IMR-90 (cell line): ENCODE results near the gene PLEK. TPM values are rescaled to one million over a fixed set of nuclear protein-coding genes. Genes with fewer than 3 reads are reported as not detected.

Experiments used
- ATAC-seq: fragments of 200-7000 bp; cut with Tn5 transposase; 2 replicates; pipeline ENCODE4 v1.9.1; 2020; ENCODE audit warnings: low read depth, mild to moderate bottlenecking, moderate library complexity
- BruUV-seq: library from RNA; stranded (reverse); fragments of 400-500 nt; replicated peaks from 2 replicates; lab custom pipeline; 2021; lab: Mats Ljungman, UMichigan
- CTCF ChIA-PET: fragments of 300-600 bp; formaldehyde crosslinking; extraction: SDS; loops from one replicate; lab custom pipeline; 2021; ENCODE audit warnings: antibody characterized with exemption; lab: Yijun Ruan, JAX
- POLR2A ChIA-PET: fragments of 300-600 bp; sonication (Branson Sonifier 250); formaldehyde crosslinking; loops from one replicate; lab custom pipeline; 2022; ENCODE audit warnings: antibody characterized with exemption; ENCODE audit not compliant: unreplicated experiment; lab: Charles Lee
- DNase-seq: peaks from one replicate; pipeline ENCODE4 v3.0.0; 2013
- H2AFZ ChIP-seq: replicated peaks from 2 replicates; pipeline ENCODE3; 2013; ENCODE audit warnings: low read length, mild to moderate bottlenecking; ENCODE audit not compliant: poor library complexity
- H2AK5ac ChIP-seq: 2 replicates; pipeline ENCODE4 v1.6.1; 2013; ENCODE audit warnings: low read depth, low read length, inconsistent platforms
- H2AK9ac ChIP-seq: replicated peaks from 2 replicates; pipeline ENCODE3; 2013; ENCODE audit warnings: mild to moderate bottlenecking, low read depth, low read length, moderate library complexity; ENCODE audit not compliant: poor library complexity
- H2BK120ac ChIP-seq: 2 replicates; pipeline ENCODE4 v1.6.1; 2013; ENCODE audit warnings: low read depth, low read length, inconsistent platforms
- H2BK15ac ChIP-seq: 3 replicates; pipeline ENCODE4 v1.6.1; 2013; ENCODE audit warnings: low read depth, low read length, inconsistent platforms
- H2BK20ac ChIP-seq: 2 replicates; pipeline ENCODE4 v1.6.1; 2013; ENCODE audit warnings: low read depth, mild to moderate bottlenecking, inconsistent platforms, low read length, moderate library complexity
- H2BK5ac ChIP-seq: 2 replicates; pipeline ENCODE4 v1.6.1; 2013; ENCODE audit warnings: mild to moderate bottlenecking, low read depth, low read length, inconsistent platforms; ENCODE audit not compliant: poor library complexity, severe bottlenecking
- H3K14ac ChIP-seq: replicated peaks from 2 replicates; pipeline ENCODE4 v1.6.1; 2013; ENCODE audit warnings: low read depth, low read length, inconsistent platforms
- H3K18ac ChIP-seq: 2 replicates; pipeline ENCODE4 v1.6.1; 2013; ENCODE audit warnings: low read depth, low read length, control low read depth
- H3K23ac ChIP-seq: 2 replicates; pipeline ENCODE4 v1.6.1; 2013; ENCODE audit warnings: low read depth, low read length, inconsistent platforms
- H3K27ac ChIP-seq: 2 replicates; pipeline ENCODE4 v1.5.1; 2013; ENCODE audit warnings: mild to moderate bottlenecking, control low read depth, low read length; ENCODE audit not compliant: insufficient read depth
- H3K27me3 ChIP-seq: 2 replicates; pipeline ENCODE4 v1.6.1; 2013; ENCODE audit warnings: low read length; ENCODE audit not compliant: control insufficient read depth, insufficient read depth
- H3K36me3 ChIP-seq: 2 replicates; pipeline ENCODE4 v1.6.1; 2013; ENCODE audit warnings: low read length, mixed read lengths; ENCODE audit not compliant: control insufficient read depth, insufficient read depth
- H3K4ac ChIP-seq: 2 replicates; pipeline ENCODE4 v1.6.1; 2013; ENCODE audit warnings: low read depth, low read length, inconsistent platforms
- H3K4me1 ChIP-seq: 2 replicates; pipeline ENCODE4 v1.6.1; 2013; ENCODE audit warnings: low read length, mixed read lengths; ENCODE audit not compliant: control insufficient read depth, insufficient read depth
- H3K4me2 ChIP-seq: 2 replicates; pipeline ENCODE4 v1.6.1; 2013; ENCODE audit warnings: low read depth, mild to moderate bottlenecking, control low read depth, low read length, moderate library complexity
- H3K4me3 ChIP-seq: 2 replicates; pipeline ENCODE4 v1.5.1; 2013; ENCODE audit warnings: low read depth, mild to moderate bottlenecking, control low read depth, low read length, moderate library complexity; ENCODE audit not compliant: insufficient read depth
- H3K56ac ChIP-seq: 2 replicates; pipeline ENCODE4 v1.6.1; 2013; ENCODE audit warnings: low read length, inconsistent platforms; ENCODE audit not compliant: insufficient read depth; ENCODE audit errors: extremely low read depth
- H3K79me1 ChIP-seq, 2 experiments: 2 replicates each; pipeline ENCODE4 v1.6.1; 2013; ENCODE audit warnings: low read length in 2 of 2, inconsistent platforms in 1 of 2, low read depth in 1 of 2
- H3K9ac ChIP-seq: 2 replicates; pipeline ENCODE4 v1.6.1; 2013; ENCODE audit warnings: low read depth, low read length, control low read depth
- H3K9me1 ChIP-seq: 2 replicates; pipeline ENCODE4 v1.6.1; 2013; ENCODE audit warnings: low read length, inconsistent platforms; ENCODE audit not compliant: insufficient read depth
- H3K9me3 ChIP-seq: 2 replicates; pipeline ENCODE4 v1.6.1; 2013; ENCODE audit warnings: low read length; ENCODE audit not compliant: control insufficient read depth, insufficient read depth
- H4K20me1 ChIP-seq: 2 replicates; pipeline ENCODE4 v1.6.1; 2013; ENCODE audit warnings: low read length, inconsistent platforms; ENCODE audit not compliant: insufficient read depth
- H4K5ac ChIP-seq: 2 replicates; pipeline ENCODE4 v1.6.1; 2013; ENCODE audit warnings: mild to moderate bottlenecking, low read depth, low read length, control low read depth
- H4K8ac ChIP-seq, 2 experiments: 2 replicates each; pipeline ENCODE4 v1.6.1; 2013; ENCODE audit warnings: low read depth in 2 of 2, low read length in 2 of 2, control low read depth in 1 of 2, inconsistent platforms in 1 of 2
- H4K91ac ChIP-seq: 2 replicates; pipeline ENCODE4 v1.6.1; 2013; ENCODE audit warnings: low read depth, low read length, inconsistent platforms; ENCODE audit not compliant: insufficient read depth
- CEBPB ChIP-seq: IDR thresholded peaks from 2 replicates; pipeline ENCODE4 v1.6.1; 2012; ENCODE audit warnings: low read depth, low read length, improper control_type of control experiment
- USF2 ChIP-seq: fragments of 150-350 bp; IDR thresholded peaks from 2 replicates; pipeline ENCODE4 v1.6.1; 2017; ENCODE audit warnings: mild to moderate bottlenecking, antibody characterized with exemption, low read length, low read depth
- WGBS, 2 experiments: methylation state at CpG; one replicate each; pipeline versions ENCODE4 v1.1.5 to v1.1.7; 2013; ENCODE audit warnings: missing lambda C conversion rate in 2 of 2; ENCODE audit not compliant: insufficient read length in 1 of 2; ENCODE audit errors: extremely low coverage in 2 of 2; 5-methylcytosine and 5-hydroxymethylcytosine counted together
- dilution Hi-C: fragments of 300-500 bp; cut with HindIII; formaldehyde crosslinking; loops from one replicate; pipeline ENCODE4 v1.14.3; 2018; ENCODE audit warnings: low sequenced_read_pairs; ENCODE audit not compliant: unreplicated experiment
- in situ Hi-C: fragments of 300-500 bp; cut with MboI; formaldehyde crosslinking; loops from 3 replicates; pipeline ENCODE4 v1.14.3; 2019; ENCODE audit warnings: low sequenced_read_pairs, inconsistent platforms, mixed read lengths
- intact Hi-C: fragments of 100-400 bp; cut with micrococcal nuclease; formaldehyde crosslinking; loops from 2 replicates; pipeline ENCODE4 v1.10.0; 2022
- polyA plus RNA-seq, 3 experiments: library from polyadenylated mRNA; depleted of rRNA; stranded (reverse); fragments of >200 nt; gene quantifications; 2 replicates each; pipeline ENCODE4 v1.2.3, GENCODE V29; 2012; ENCODE audit warnings: low replicate concordance in 1 of 3
- total RNA-seq: library from RNA; depleted of rRNA; stranded (reverse); fragments of >200 nt; gene quantifications from 2 replicates; pipeline ENCODE4 v1.2.3, GENCODE V29; 2012

PLEK gene
- total and polyA plus RNA-seq, 2 of the 4 experiments (the other 2 are of a cell fraction): under 0.01 TPM; not detected in 1

- Histone ChIP-seq H3K4ac (no peak overlapping the region), H3K4me1 (no peaks in the 10 kb centered on the region), H2BK20ac (no peak overlapping the region), H2AFZ (no peak overlapping the region), H3K9me1 (no peaks in the 10 kb centered on the region), H4K5ac (no peak overlapping the region), H3K27me3 (peaks cover 54% of the 10 kb centered on the region), H3K18ac (no peak overlapping the region), H3K14ac (no peak overlapping the region), H2AK5ac (no peak overlapping the region), H3K23ac (no peak overlapping the region), H3K36me3 (no peaks in the 10 kb centered on the region), H3K9me3 (peaks cover 6% of the 10 kb centered on the region; the same call in 1 of the 2 replicates), H3K4me3 (no peak overlapping the region), H3K27ac (no peak overlapping the region), H3K56ac (no peak overlapping the region), H2BK5ac (no peak overlapping the region), H4K8ac (no peak overlapping the region), H2BK15ac (no peak overlapping the region), H2BK120ac (no peak overlapping the region), H3K79me1 (no peaks in the 10 kb centered on the region), H3K9ac (no peak overlapping the region), H4K91ac (no peak overlapping the region), H2AK9ac (no peak overlapping the region), H3K4me2 (no peak overlapping the region), H4K20me1 (no peaks in the 10 kb centered on the region)
- WGBS, 2 experiments: 57% methylated on average over 1 of the region's 4 CpGs; no CpG with 5 or more reads in 1 of the 2 experiments
- intact Hi-C loops (no loop called here), dilution Hi-C loops (no loop called here), in situ Hi-C loops (no loop called here)
- no peak for DNase-seq
- POLR2A ChIA-PET: no interaction called here
- no TSS peak for BruUV-seq
- CTCF ChIA-PET: interaction anchor here (0.7 kb wide), 1 partner anchor 19 kb away, joined by 3 read pairs; no protein-coding TSS in a partner anchor
- no peak for TF ChIP-seq CEBPB
- TF ChIP-seq USF2: no peak
- ATAC-seq: no peak
Measured at GRCh38 chr2:68379184-68379708, 14.2 kb downstream of the PLEK start.
